MM.1S (cell line): ENCODE results near the gene GPR150.
"Not testable (repeated sequence)": the region's sequence is repeated elsewhere in the genome, so short reads cannot be mapped to it uniquely, and the experiment has no call there.

Experiments
- DNase-seq: peaks from one replicate; pipeline ENCODE4 v3.0.0-alpha.2; 2015
- H2AFZ ChIP-seq: fragments of 300-600 bp; sonication (generic); 2 replicates; pipeline ENCODE4 v1.6.0; 2016; ENCODE audit warnings: antibody characterized with exemption, low read length
- H3F3A ChIP-seq: fragments of 300-600 bp; sonication (generic); 2 replicates; pipeline ENCODE4 v1.6.1; 2016; ENCODE audit warnings: mild to moderate bottlenecking, antibody characterized with exemption, low read length, moderate library complexity, mixed read lengths; ENCODE audit not compliant: insufficient read depth
- H3K27ac ChIP-seq: fragments of 300-600 bp; sonication (generic); 2 replicates; pipeline ENCODE4 v1.5.1; 2016; ENCODE audit warnings: mild to moderate bottlenecking, low read length
- H3K27me3 ChIP-seq: fragments of 300-600 bp; sonication (generic); replicated peaks from 2 replicates; pipeline ENCODE4 v1.6.0; 2016; ENCODE audit warnings: low read length; ENCODE audit not compliant: insufficient read depth
- H3K36me3 ChIP-seq: fragments of 300-600 bp; sonication (generic); replicated peaks from 2 replicates; pipeline ENCODE4 v1.6.1; 2016; ENCODE audit warnings: mild to moderate bottlenecking, low read length, mixed read lengths; ENCODE audit not compliant: insufficient read depth
- H3K4me1 ChIP-seq: fragments of 300-600 bp; sonication (generic); 2 replicates; pipeline ENCODE4 v1.6.1; 2016; ENCODE audit warnings: low read length, mixed read lengths
- H3K4me2 ChIP-seq: fragments of 300-600 bp; sonication (generic); 2 replicates; pipeline ENCODE4 v1.6.0; 2016; ENCODE audit warnings: low read depth, low read length
- H3K4me3 ChIP-seq: fragments of 300-600 bp; sonication (generic); 2 replicates; pipeline ENCODE4 v1.5.1; 2016; ENCODE audit warnings: low read length, mixed read lengths
- H3K79me2 ChIP-seq: fragments of 300-600 bp; sonication (generic); 2 replicates; pipeline ENCODE4 v1.6.1; 2016; ENCODE audit warnings: mixed run types, low read length, mixed read lengths
- H3K9ac ChIP-seq: fragments of 300-600 bp; sonication (generic); 2 replicates; pipeline ENCODE4 v1.6.1; 2016; ENCODE audit warnings: low read length, mixed read lengths
- H3K9me2 ChIP-seq: fragments of 300-600 bp; sonication (generic); replicated peaks from 2 replicates; pipeline ENCODE4 v1.6.1; 2016; ENCODE audit warnings: mild to moderate bottlenecking, low read length, mixed read lengths; ENCODE audit not compliant: insufficient read depth
- H3K9me3 ChIP-seq: fragments of 300-600 bp; sonication (generic); replicated peaks from 2 replicates; pipeline ENCODE4 v1.6.1; 2016; ENCODE audit warnings: mild to moderate bottlenecking, low read length, mixed read lengths; ENCODE audit not compliant: insufficient read depth
- H4K20me1 ChIP-seq: fragments of 300-600 bp; sonication (generic); 2 replicates; pipeline ENCODE4 v1.6.1; 2016; ENCODE audit warnings: mild to moderate bottlenecking, low read length, moderate library complexity, mixed read lengths; ENCODE audit not compliant: insufficient read depth
- EZH2 ChIP-seq: fragments of 300-600 bp; sonication (generic); optimal IDR thresholded peaks from 2 replicates; pipeline ENCODE3; 2017; ENCODE audit warnings: low read depth, mild to moderate bottlenecking, antibody characterized with exemption, low read length, mixed read lengths
- EZH2phosphoT487 ChIP-seq: fragments of 300-600 bp; sonication (generic); IDR thresholded peaks from 2 replicates; pipeline ENCODE4 v1.6.1; 2018; ENCODE audit warnings: antibody characterized with exemption, low read length
- TF ChIP-seq, protein P1 (sequence below): fragments of 300-600 bp; sonication (generic); IDR thresholded peaks from 2 replicates; pipeline ENCODE4 v1.5.1; 2016; ENCODE audit warnings: antibody characterized with exemption, low read length, mixed read lengths

The GPR150 gene

DNA sequence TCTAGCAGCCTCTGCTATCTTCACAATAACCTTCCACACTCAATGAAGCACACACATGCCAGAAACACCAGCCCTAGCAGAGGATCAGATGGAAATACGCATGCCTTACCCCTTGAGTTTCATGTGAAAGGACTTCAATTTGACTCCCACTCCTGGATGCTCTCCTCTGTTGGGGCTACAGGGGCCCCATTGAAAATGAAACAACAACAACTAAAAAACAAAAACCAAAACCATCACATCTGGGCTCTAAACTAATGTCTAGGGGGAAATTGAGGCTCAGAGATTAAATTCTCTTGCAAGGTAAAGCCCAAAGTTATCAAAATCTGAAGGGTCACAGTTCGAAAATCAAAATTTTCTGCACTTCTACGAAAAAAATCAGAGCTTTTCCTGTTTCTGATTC is 18.7 kb downstream of the GPR150 start:
- Histone ChIP-seq H3K9ac (no peak overlapping the region), H3K27ac (no peak overlapping the region), H3K9me2 (no peaks in the 10 kb centered on the region), H3K79me2 (no peaks in the 10 kb centered on the region), H3K9me3 (no peaks in the 10 kb centered on the region), H4K20me1 (no peaks in the 10 kb centered on the region), H3K27me3 (no peaks in the 10 kb centered on the region), H3K4me1 (peaks cover 6% of the 10 kb centered on the region; the same call in 1 of the 2 replicates), H2AFZ (peak overlapping the region; percentile 30; the same call in 1 of the 2 replicates), H3K4me2 (peak overlapping the region; percentile 25), H3K36me3 (no peaks in the 10 kb centered on the region), H3K4me3 (no peak overlapping the region), H3F3A (no peaks in the 10 kb centered on the region)
- DNase-seq: no peak
- TF ChIP-seq EZH2: no peak
- no peak for TF ChIP-seq EZH2phosphoT487
- TF ChIP-seq, protein P1, sequence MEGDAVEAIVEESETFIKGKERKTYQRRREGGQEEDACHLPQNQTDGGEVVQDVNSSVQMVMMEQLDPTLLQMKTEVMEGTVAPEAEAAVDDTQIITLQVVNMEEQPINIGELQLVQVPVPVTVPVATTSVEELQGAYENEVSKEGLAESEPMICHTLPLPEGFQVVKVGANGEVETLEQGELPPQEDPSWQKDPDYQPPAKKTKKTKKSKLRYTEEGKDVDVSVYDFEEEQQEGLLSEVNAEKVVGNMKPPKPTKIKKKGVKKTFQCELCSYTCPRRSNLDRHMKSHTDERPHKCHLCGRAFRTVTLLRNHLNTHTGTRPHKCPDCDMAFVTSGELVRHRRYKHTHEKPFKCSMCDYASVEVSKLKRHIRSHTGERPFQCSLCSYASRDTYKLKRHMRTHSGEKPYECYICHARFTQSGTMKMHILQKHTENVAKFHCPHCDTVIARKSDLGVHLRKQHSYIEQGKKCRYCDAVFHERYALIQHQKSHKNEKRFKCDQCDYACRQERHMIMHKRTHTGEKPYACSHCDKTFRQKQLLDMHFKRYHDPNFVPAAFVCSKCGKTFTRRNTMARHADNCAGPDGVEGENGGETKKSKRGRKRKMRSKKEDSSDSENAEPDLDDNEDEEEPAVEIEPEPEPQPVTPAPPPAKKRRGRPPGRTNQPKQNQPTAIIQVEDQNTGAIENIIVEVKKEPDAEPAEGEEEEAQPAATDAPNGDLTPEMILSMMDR: no peak

DNA sequence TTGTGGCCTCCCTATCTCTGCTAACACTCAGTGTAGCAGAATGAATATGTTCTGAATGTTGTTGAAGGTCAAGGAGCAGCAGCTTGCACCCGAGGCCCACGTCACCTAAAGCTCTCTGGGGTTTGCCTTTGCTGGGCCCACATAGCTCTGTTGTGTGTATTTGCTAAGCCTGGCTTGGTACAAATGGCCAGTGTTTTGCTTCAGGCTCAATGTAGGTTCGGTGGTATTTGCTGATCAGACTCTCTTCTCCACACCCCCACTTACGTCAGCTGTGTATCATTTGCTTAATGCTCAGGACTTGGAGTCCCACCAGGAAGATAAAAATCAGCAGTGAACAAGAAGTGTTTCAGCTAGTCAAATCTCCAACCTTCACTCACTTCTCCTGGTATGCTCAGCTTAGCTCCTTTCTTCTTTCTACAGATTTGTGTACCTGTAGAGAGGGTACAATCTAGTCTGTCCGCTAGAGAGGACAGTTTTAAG is 21.9 kb downstream of the GPR150 start:
- TF ChIP-seq, protein P1: no peak
- TF ChIP-seq EZH2 (no peak), EZH2phosphoT487 (no peak)
- H3K27ac ChIP-seq: no peak overlapping the region

DNA sequence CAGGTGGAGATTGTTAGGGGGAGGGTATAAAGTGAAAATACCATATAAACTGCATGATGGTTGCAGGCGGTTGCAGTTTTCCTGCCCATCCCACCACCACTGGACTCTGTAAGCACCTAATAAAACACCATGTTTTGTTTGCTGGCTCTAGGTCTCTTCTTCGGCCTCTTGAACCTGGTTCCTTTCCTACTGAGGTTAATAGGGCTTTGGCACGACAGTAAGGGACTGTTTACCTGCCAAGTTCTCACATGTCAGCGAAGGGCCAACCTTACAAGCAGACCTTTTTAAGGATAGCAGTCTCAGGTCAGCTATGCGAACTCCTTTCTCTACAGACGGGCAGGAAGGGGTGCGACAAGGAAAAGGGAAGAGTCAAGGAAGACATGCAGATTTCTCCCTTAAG is 23.3 kb downstream of the GPR150 start:
- no peak overlapping the region for H3K27ac ChIP-seq
- no peaks in the 10 kb centered on the region for H3K9me2 ChIP-seq
- no peaks in the 10 kb centered on the region for H3K36me3 ChIP-seq
- H3K4me3 ChIP-seq: no peak overlapping the region
- H3K79me2 ChIP-seq: no peaks in the 10 kb centered on the region
- H4K20me1 ChIP-seq: no peaks in the 10 kb centered on the region
- TF ChIP-seq EZH2phosphoT487: no peak
- no peak for DNase-seq
- no peaks in the 10 kb centered on the region for H3K27me3 ChIP-seq
- H3K9me3 ChIP-seq: no peaks in the 10 kb centered on the region
- peaks cover 26% of the 10 kb centered on the region for H3K4me1 ChIP-seq
- H3K9ac ChIP-seq: no peak overlapping the region
- H3K4me2 ChIP-seq: no peak overlapping the region
- no peak overlapping the region for H2AFZ ChIP-seq
- peaks cover 20% of the 10 kb centered on the region for H3F3A ChIP-seq

More for the DNA sequence above, 21.9 kb downstream of the GPR150 start:
- Histone ChIP-seq H3K4me3 (no peak overlapping the region), H3K9me2 (no peaks in the 10 kb centered on the region), H2AFZ (no peak overlapping the region), H3K36me3 (no peaks in the 10 kb centered on the region), H3K4me2 (no peak overlapping the region), H4K20me1 (no peaks in the 10 kb centered on the region), H3K79me2 (no peaks in the 10 kb centered on the region), H3K9ac (no peak overlapping the region), H3K4me1 (peaks cover 17% of the 10 kb centered on the region), H3K27me3 (no peaks in the 10 kb centered on the region), H3F3A (peaks cover 8% of the 10 kb centered on the region), H3K9me3 (no peaks in the 10 kb centered on the region)
- no peak for DNase-seq

DNA sequence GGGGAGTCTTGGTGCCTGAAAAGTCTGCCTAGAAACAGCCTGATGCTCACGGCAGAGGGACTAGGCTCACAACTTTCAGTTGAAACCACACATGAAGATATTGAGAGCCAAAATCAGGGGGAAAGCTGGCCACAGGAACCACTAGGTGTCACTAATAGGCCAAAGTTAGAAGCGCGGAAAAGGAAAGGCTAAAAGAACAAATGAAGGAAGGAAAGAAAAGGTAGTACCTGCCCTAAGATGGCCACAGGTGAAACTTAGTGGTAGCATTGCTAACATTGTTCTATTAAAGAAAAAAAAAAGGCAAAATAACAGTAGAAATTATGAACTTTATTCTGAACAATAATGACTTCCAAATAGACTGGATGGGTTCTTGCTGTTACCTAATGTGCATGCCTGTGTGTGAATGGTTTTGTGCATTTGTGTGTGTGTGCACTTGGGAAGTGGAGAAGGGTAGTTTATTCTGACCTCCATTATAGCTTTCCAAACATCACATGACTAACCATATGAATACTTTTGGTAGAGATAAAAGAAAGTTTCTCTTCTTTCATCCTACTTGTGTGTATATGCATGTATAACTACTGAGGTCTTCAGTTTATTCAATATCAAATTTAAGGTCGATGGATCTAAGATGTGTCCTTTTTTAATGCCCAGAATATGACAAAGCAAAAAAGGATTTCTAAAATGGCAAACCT is 24.6 kb downstream of the GPR150 start:
- no peak overlapping the region for H3K4me3 ChIP-seq
- H3K79me2 ChIP-seq: no peaks in the 10 kb centered on the region
- H3K27me3 ChIP-seq: no peaks in the 10 kb centered on the region
- H3K9ac ChIP-seq: no peak overlapping the region
- no peak overlapping the region; the same call in 1 of the 2 replicates for H3K27ac ChIP-seq
- no peaks in the 10 kb centered on the region for H3K36me3 ChIP-seq
- H3K4me2 ChIP-seq: peak overlapping the region; percentile 38; the same call in 1 of the 2 replicates
- H2AFZ ChIP-seq: 0 out of 2 replicates have a peak overlapping the region, but pooled peaks have one; percentile 36
- peaks cover 20% of the 10 kb centered on the region for H3F3A ChIP-seq
- TF ChIP-seq EZH2phosphoT487: no peak
- TF ChIP-seq, protein P1: peak; percentile 82
- no peaks in the 10 kb centered on the region for H3K9me2 ChIP-seq
- DNase-seq: peak; percentile 77
- H3K9me3 ChIP-seq: no peaks in the 10 kb centered on the region
- no peaks in the 10 kb centered on the region for H4K20me1 ChIP-seq
- peaks cover 19% of the 10 kb centered on the region for H3K4me1 ChIP-seq

DNA sequence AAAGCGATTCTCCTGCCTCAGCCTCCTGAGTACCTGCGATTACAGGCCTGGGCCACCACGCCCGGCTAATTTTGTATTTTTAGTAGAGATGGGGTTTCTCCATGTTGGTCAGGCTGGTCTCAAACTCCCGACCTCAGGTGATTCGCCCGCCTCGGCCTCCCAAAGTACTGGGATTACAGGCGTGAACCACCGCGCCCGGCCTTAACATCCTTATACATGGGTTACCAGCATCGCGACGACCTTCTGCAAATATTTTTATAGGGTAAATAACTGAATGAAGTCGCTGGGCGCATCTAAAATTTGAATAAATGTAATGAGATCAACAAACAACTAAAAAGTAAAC is 26.3 kb downstream of the GPR150 start:
- peak overlapping the region; percentile 35 for H2AFZ ChIP-seq
- peak overlapping the region; percentile 58; the same call in 1 of the 2 replicates for H3K4me3 ChIP-seq
- H3K79me2 ChIP-seq, H3K27me3 ChIP-seq, H3K27ac ChIP-seq, DNase-seq, H3K36me3 ChIP-seq, H3K9me3 ChIP-seq, H3K9ac ChIP-seq, H4K20me1 ChIP-seq, H3K9me2 ChIP-seq: not testable (repeated sequence)
- H3F3A ChIP-seq: peaks cover 20% of the 10 kb centered on the region
- peaks cover 19% of the 10 kb centered on the region for H3K4me1 ChIP-seq
- H3K4me2 ChIP-seq: peak overlapping the region; percentile 81; the same call in 1 of the 2 replicates
